Esophagus muscularis mucosa (tissue), 4 donors: Measurements from ENCODE around the gene OR11A1. TPM values are rescaled to one million over a fixed set of nuclear protein-coding genes. Genes with fewer than 3 reads are reported as not detected.
A peak's percentile ranks its signal among the peaks of the same experiment; 100 is the strongest.

Source experiments
- DNase-seq: peaks from one replicate; pipeline ENCODE4 v3.0.0-alpha.2; 2017; ENCODE audit errors: extremely low spot score
- H3K27ac ChIP-seq, 4 donors: fragments of 200-600 bp; sonication (generic); replicated peaks in 1 of 4; 1 replicate in 3 of 4; 2 replicates in 1 of 4; pipeline ENCODE4 v1.5.1; 2016 to 2019; ENCODE audit warnings: mild to moderate bottlenecking in 1 of 4
- H3K27me3 ChIP-seq, 4 donors: fragments of 200-600 bp; sonication (generic); one replicate each; pipeline versions ENCODE4 v1.5.1 to v1.6.0; 2016 to 2019
- H3K36me3 ChIP-seq, 4 donors: fragments of 200-600 bp; sonication (generic); one replicate each; pipeline ENCODE4 v1.5.1; 2016 to 2019
- H3K4me1 ChIP-seq, 4 donors: fragments of 200-600 bp; sonication (generic); one replicate each; pipeline ENCODE4 v1.5.1; 2016 to 2019
- H3K4me3 ChIP-seq, 4 donors: fragments of 200-600 bp; sonication (generic); 1 replicate in 2 of 4; 2 replicates in 2 of 4; pipeline ENCODE4 v1.5.1; 2016 to 2019; ENCODE audit warnings: mild to moderate bottlenecking in 4 of 4, moderate library complexity in 1 of 4
- H3K9me3 ChIP-seq, 4 donors: fragments of 200-600 bp; sonication (generic); 1 replicate in 3 of 4; 2 replicates in 1 of 4; pipeline ENCODE4 v1.5.1; 2016 to 2019
- CTCF ChIP-seq, 3 experiments: fragments of 200-600 bp in 2 of 3; fragments of 450-650 bp in 1 of 3; sonication (generic) in 2 of 3; IDR thresholded peaks; one replicate each; pipeline ENCODE4 v1.5.1; 2017 to 2019; ENCODE audit warnings: antibody characterized with exemption in 3 of 3, mild to moderate bottlenecking in 2 of 3, moderate library complexity in 1 of 3
- EP300 ChIP-seq: sonication (generic); formaldehyde crosslinking; IDR thresholded peaks from one replicate; pipeline ENCODE4 v1.6.1; 2017; ENCODE audit warnings: antibody characterized with exemption
- POLR2A ChIP-seq: fragments of 450-650 bp; IDR thresholded peaks from one replicate; pipeline ENCODE4 v1.6.1; 2017; ENCODE audit warnings: antibody characterized with exemption, moderate library complexity, mild to moderate bottlenecking, low read depth
- POLR2AphosphoS5 ChIP-seq, 2 donors: sonication (generic); formaldehyde crosslinking; IDR thresholded peaks; one replicate each; pipeline ENCODE4 v1.6.1; 2017; ENCODE audit warnings: antibody characterized with exemption in 2 of 2
- WGBS: methylation state at CpG from one replicate; pipeline ENCODE4 v1.1.5; 2018; 5-methylcytosine and 5-hydroxymethylcytosine counted together
- intact Hi-C: fragments of 100-400 bp; cut with DNase I; formaldehyde crosslinking; loops from one replicate; pipeline ENCODE4 v1.15.1; 2023
- total RNA-seq, 4 donors: library from RNA; depleted of rRNA; stranded (reverse); fragments of >200 nt; gene quantifications; one replicate each; pipeline versions ENCODE4 v1.1.0 to v1.2.1, GENCODE V29; 2016

The OR11A1 gene
- total RNA-seq, 4 donors from 2014 or later = not detected

GRCh38 chr6:29479560-29479959 is 22.7 kb upstream of the OR11A1 start:
- intact Hi-C loops = no loop called here
- WGBS = 79% methylated on average over 2 of the region's 2 CpGs
- peaks cover 0 to 4% (median 2%) of the 10 kb centered on the region in 4 donors for H3K9me3 ChIP-seq
- H3K27me3 ChIP-seq = no peaks in the 10 kb centered on the region
- H3K27ac ChIP-seq = no peak overlapping the region
- no peaks in the 10 kb centered on the region for H3K4me1 ChIP-seq
- TF ChIP-seq POLR2A (no peak), CTCF (IDR thresholded peaks at IDR 0.05) (no peak), EP300 (no peak), POLR2AphosphoS5 (IDR thresholded peaks at IDR 0.05) (no peak)
- no peaks in the 10 kb centered on the region for H3K36me3 ChIP-seq
- DNase-seq = peak; percentile 57
- H3K4me3 ChIP-seq = no peak overlapping the region

- Histone ChIP-seq H3K9me3 (peaks cover 0 to 4% (median 2%) of the 10 kb centered on the region in 4 donors), H3K27me3 (no peaks in the 10 kb centered on the region), H3K4me1 (no peaks in the 10 kb centered on the region), H3K36me3 (no peaks in the 10 kb centered on the region), H3K4me3 (no peak overlapping the region), H3K27ac (no peak overlapping the region)
- DNase-seq = peak; percentile 62
- intact Hi-C loops = no loop called here
- WGBS = 70% methylated on average over 5 of the region's 5 CpGs
- TF ChIP-seq POLR2AphosphoS5 (IDR thresholded peaks at IDR 0.05) (no peak), POLR2A (no peak), EP300 (no peak), CTCF (IDR thresholded peaks at IDR 0.05) (no peak)
These were observed 21.9 kb upstream of the OR11A1 start for GRCh38 chr6:29478740-29479139.

GRCh38 chr6:29477923-29478450 is 21.1 kb upstream of the OR11A1 start:
- no peak overlapping the region for H3K4me3 ChIP-seq
- H3K9me3 ChIP-seq = peaks cover 0 to 4% (median 2%) of the 10 kb centered on the region in 4 donors
- H3K36me3 ChIP-seq = no peaks in the 10 kb centered on the region
- no peaks in the 10 kb centered on the region for H3K27me3 ChIP-seq
- DNase-seq = peak; percentile 91
- H3K27ac ChIP-seq = no peak overlapping the region
- no peak for TF ChIP-seq POLR2A
- TF ChIP-seq EP300 = no peak
- TF ChIP-seq POLR2AphosphoS5 (IDR thresholded peaks at IDR 0.05) = no peak
- TF ChIP-seq CTCF (IDR thresholded peaks at IDR 0.05) = no peak
- WGBS = 64% methylated on average over 5 of the region's 5 CpGs
- no peaks in the 10 kb centered on the region for H3K4me1 ChIP-seq
- intact Hi-C loops = no loop called here

GRCh38 chr6:29474996-29475395 is 18.1 kb upstream of the OR11A1 start:
- no peak for DNase-seq
- H3K36me3 ChIP-seq = no peaks in the 10 kb centered on the region
- intact Hi-C loops = no loop called here
- no peak overlapping the region for H3K27ac ChIP-seq
- no peaks in the 10 kb centered on the region for H3K4me1 ChIP-seq
- H3K9me3 ChIP-seq = no peaks in the 10 kb centered on the region
- 73% methylated on average over 2 of the region's 2 CpGs for WGBS
- no peaks in the 10 kb centered on the region for H3K27me3 ChIP-seq
- H3K4me3 ChIP-seq = no peak overlapping the region
- TF ChIP-seq EP300 (no peak), POLR2AphosphoS5 (IDR thresholded peaks at IDR 0.05) (no peak), POLR2A (no peak), CTCF (IDR thresholded peaks at IDR 0.05) (no peak)

- H3K27me3 ChIP-seq = peaks cover 0 to 2% (median 0%) of the 10 kb centered on the region in 4 donors
- no peaks in the 10 kb centered on the region for H3K4me1 ChIP-seq
- H3K36me3 ChIP-seq = no peaks in the 10 kb centered on the region
- H3K9me3 ChIP-seq = no peaks in the 10 kb centered on the region
- TF ChIP-seq POLR2AphosphoS5 (IDR thresholded peaks at IDR 0.05) (no peak), POLR2A (no peak), EP300 (no peak), CTCF (IDR thresholded peaks at IDR 0.05) (no peak)
- no peak overlapping the region for H3K27ac ChIP-seq
- 52% methylated on average over 6 of the region's 6 CpGs for WGBS
- H3K4me3 ChIP-seq = no peak overlapping the region
- DNase-seq = no peak
- intact Hi-C loops = no loop called here
These were observed 9.4 kb upstream of the OR11A1 start for GRCh38 chr6:29466241-29466640.
